NOMO-1 treated with DMSO at 0.1 percent for 48 hours (cell line): ENCODE measurements around the gene AATK.
"Not testable (repeated sequence)": the region's sequence is repeated elsewhere in the genome, so short reads cannot be mapped to it uniquely, and the experiment has no call there.

Experiments used
- DNase-seq: peaks from one replicate; lab custom pipeline; 2025; ENCODE audit not compliant: unreplicated experiment; lab: John Stamatoyannopoulos, UW

Gene AATK

DNA sequence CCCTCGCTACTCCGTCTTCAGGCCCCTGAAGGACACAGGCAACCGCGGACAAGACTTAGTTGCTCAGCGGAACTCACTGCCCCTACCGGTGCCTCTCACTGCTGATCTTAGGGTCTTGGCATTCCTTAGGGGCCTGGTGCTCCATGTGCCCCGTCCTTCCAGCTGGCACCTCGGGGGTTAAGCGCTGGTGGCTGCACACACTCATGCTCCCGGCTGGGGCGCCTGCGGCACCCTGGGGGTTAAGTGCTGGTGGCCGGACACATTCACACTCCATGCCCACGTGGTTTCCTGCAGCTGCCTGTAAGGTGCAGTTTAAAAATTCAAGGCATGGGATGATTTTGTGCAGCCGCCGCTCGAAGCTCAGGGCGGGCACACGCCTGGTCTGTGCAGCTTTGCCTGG, 86.0 kb downstream of the AATK start:
- no peak for DNase-seq

DNA sequence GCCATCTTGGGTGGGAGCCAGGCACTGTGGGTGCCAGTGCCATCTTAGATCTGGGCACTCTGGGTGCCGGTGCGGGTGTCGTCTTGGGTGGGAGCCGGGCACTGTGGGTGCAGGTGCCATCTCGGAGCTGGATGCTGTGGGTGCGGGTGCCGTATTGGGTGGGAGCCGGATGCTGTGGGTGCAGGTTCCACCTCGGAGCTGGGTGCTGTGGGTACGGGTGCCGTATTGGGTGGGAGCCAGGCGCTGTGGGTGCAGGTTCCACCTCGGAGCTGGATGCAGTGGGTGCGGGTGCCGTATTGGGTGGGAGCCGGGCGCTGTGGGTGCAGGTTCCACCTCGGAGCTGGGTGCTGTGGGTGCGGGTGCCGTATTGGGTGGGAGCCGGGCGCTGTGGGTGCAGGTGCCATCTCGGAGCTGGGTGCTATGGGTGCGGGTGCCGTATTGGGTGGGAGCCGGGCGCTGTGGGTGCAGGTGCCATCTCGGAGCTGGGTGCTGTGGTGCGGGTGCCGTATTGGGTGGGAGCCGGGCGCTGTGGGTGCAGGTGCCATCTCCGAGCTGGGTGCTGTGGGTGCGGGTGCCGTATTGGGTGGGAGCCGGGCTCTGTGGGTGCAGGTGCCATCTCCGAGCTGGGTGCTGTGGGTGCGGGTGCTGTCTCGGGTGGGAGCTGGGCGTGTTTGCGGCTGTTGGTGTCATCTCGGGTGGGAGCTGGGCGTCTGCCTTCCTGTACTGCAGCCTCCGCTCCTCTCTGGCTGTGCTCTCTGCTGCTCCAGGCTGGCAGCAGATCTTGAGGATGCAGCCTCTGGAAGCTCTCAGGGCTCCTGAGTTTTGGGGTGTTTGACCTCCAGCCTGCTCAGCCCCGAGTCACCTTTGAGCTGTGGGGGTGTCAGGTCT, 87.8 kb downstream of the AATK start:
- not testable (repeated sequence) for DNase-seq

DNA sequence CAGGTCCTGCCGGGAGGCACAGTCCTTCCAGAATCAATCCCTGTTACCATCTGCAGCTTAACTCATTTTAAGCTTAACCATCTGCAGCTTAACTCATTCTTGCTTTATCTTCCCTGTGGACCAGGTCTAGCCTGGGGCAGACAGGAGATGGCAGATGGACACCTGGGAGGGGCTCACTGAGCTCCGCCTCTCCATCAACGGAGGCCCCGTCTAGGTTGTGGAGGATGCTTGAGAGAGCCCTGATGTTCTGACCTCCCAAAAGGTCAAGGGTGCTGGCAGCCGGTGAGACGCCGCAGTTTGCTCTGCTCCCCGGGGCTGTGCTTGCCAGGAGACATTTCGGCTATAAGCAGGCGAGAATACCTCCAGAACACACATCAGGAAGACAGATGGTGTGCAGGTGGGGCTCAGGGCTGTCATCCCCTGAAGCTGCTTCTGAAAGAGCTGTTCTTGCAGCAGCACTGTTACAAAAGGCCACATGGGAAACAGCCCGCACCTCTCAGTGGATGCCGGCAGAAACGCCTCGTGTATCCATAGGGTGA, 89.8 kb downstream of the AATK start:
- no peak for DNase-seq

DNA sequence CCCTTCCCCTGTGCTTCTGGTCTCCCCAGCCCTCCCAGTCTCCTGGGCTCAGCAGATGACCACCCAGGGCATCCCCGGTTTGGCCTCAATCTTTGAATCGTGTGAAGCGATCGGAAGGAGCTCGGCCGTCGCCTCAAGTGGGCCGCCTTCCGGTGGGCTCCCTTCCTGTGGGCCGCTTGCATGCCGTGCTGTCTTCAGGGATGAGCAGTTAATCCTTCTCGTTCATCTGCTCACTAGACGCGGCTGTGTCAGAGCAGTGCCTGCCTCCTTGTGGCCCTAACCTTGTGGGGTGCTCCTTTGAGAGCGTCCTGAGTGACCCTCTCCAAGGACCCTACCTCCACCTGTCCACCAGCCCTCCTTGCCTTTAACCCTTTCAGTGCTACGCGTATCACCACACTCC, 90.7 kb downstream of the AATK start:
- DNase-seq, result no peak

DNA sequence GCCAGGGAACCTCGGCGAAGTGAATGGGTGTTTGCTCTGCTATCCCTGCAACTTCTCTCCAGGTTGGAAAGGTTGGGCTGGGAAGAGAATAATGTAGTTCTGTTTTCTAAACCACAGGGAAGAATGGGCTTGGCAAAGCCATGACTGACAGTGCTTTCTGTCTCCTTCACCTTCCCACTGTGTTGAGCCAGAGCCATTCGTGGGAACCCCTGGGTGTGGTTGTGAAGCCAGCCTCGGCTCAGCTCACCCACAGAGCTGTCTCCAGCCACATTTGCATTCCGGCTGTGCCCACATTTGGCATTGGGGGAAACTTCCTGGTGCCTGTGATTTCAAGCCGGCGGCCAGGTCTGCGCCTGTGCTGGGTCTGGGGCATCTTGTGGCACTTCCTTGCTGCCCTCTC, 91.1 kb downstream of the AATK start:
- DNase-seq, result no peak

DNA sequence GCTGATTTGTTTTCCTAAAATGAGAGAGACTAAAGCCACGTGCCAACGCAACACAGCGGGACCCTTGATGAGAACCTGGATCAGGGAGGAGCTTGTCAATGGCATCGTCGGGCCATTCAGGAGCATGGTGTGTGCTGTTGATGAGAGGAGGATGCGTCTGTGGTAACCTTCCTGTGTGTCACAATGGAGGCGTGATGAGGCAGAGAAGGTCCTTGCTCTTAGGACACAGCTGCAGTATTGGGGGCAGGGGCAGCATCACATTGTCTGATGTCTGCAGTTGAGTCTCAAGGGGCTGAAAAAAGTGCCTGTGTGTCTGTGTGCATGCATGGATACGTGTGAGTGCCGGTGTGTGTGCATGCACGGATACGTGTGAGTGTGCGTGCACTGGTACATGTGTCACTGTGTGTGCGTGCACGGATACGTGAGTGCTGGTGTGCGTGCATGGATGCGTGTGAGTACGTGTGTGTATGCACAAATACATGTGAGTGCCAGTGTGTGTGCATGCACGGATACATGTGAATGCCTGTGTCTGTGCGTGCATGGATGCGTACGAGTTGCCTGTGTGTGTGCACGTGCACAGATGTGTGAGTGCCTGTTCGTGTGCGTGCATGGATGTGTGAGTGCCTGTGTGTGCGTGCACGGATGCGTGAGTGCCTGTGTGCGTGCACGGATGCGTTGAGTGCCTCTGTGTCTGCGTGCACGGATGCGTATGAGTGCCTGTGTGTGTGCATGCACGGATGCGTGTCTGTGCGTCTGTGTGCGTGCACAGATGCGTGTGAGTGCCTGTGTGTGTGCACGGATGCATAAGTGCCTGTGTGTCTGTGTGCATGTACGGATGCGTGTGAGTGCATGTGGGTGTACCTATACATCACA, 91.8 kb downstream of the AATK start:
- no peak for DNase-seq

DNA sequence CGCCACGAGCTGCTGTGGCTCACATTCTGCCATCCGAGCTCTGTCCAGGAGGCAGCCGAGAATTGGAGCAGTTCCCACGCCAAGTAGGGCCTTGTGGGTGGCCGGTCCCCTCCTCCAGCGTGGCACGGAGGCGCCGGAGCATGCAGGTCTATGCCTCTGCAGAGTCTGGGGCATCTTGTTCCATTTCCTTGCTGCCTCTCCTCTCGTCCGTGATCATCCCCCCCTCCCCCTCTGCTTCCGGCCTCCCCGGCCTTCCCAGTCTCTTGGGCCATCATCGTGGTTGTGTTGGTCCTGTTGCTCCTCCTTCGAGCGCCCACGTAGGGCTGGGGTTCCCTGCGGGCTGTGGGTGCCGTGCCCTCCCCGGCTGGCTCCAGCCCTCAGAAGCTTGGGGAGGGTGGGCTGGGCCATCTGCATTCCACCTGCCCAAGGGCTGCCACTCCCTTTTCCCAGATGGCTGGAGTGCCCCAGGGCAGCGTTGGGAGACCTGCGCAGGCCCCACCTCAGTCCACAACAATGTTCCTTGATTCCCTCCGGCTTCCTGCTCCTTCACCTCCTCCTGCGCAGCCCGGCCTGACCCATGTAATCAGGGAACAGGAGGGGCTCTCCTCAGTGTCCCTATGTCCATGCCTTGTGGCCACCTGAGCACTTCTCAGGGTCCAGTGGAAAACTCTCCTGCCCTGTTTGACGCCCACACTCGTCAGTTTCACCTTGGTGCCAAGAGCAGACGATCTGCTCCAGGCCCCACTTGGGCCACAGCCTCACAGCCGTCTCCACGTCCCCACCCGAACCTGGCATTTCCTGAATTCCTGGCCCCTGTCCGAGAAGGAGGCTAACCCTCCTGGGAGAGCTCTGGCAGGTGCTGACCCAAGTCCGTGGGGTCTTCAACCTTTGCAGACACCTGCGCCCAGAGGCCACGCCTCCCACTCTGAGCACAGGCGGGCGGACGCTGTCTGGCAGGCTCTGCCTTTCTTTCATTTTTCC, 94.0 kb downstream of the AATK start:
- no peak for DNase-seq

DNA sequence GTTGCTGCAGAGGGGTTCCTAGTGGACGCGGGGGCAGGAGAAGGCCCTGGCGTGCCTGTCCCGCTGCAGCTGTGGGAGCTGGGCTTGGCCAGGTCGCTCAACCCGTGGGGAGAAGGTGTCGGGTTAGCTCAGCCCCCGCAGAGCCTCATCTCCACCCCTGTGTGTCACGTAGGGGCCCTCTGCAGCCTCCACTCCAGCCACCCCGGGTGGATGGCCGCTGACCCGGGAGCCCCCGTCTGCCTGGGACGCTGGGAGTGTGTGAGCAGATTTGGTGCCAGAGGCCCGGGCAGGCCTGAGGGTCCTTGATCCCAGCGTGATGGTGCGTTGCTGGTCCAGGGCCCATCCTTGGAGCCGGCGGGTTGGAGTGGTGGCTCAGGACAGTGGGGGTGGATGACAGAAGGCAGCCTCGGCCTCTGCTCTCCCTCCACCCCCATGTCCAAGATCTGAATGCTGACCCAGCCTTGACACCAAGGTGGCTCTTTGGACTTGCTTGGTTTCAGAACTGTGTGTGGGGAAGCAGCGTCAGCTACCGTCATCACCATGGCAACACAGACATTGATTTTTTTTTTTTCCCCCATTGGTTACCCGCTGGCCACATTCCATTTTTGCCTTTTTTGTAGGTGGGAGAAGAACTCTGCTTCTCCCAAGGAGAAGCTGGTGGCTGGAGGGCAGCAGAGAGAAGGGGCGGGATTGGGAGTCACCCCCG, 95.3 kb downstream of the AATK start:
- DNase-seq, result no peak

DNA sequence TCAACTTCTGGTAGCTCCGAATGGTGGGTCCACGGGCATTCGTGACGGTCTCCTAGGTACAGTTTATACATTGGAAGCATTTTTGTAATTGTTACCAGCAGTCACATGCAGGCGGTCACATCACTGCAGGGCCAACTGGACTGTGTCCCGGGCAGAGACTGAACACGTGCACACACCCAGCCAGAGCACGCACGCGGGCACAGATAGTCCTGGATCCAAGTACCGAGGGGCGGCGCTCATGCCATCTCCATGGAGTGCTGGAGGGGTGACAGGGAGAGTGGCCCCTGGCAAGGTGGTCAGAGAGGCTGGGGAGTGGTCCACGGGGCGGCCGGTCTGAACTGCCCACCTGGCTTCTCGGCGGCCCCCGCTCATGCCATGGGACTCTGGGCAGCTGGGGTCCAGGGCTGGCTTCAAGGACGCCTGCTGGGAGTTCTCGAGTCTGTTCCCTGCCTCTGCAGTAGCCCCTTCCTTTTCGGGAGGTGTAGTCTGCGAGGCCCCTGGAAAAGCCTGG, 96.8 kb downstream of the AATK start:
- no peak for DNase-seq

DNA sequence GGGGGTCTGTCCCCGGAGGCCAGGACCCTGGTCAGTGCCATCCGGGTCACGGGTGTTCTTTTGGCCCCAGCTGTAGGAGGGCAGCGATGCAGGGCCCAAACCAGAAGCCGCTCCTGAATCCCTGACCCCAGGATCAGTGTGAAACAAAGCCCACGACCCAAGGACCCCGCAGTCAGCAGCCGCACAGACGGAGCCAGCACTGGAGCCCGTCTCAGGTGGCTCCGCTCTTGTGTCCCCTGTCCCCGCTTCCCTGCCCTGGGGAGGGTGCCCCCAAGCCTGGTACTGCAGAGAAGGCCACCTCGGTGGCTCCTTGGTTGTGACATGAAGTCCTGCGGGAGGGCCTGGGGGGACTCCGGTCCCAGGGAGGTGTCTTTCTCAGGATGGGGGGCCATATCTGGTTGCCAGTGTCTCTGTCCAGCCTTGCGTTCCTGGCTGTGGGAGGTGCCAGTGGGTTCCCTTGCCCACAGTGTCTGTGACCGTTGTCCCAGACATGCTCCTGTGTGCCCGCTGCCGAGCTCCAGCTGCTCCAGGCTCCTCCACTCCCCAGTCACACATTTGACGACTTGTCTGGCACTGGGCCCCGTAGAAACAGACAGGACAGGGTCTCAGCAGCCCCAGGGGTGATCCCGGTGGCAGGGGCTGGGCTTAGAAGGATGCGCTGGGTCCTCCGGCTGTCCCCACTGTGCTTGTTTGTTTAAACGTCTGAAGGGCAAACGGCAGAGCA, 97.4 kb downstream of the AATK start:
- DNase-seq, result no peak

DNA sequence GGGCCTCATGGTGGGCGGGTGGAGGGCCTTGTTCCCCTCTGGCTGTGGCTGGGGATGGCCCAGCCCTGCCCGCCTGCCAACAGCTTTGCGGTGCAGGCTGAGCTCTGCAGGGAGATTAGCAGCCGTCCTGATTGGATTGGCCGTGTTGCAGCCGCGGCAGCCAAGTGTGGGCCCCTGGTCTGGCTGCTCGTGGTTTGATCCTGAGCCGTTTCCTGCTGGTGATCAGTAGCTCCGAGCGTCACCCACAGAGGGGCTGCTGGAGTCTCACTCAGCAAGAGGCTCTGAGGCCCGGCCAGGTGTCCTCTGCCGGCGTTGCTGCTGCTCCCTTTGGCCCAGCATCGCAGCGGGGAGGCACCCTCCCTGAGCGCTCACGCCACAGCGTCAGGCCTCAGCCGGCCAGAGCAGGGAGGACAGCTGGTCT, 98.6 kb downstream of the AATK start:
- DNase-seq, result no peak
